Large intestine (tissue), 12 donors: ENCODE results near the gene ALKBH3. TPM values are rescaled to one million over a fixed set of nuclear protein-coding genes. Genes with fewer than 3 reads are reported as not detected.

Experiments used
- DNase-seq, 2 donors: peaks; one replicate each; pipeline versions ENCODE4 v3.0.0 to v3.0.0-alpha.2; 2013
- H3K27ac ChIP-seq: one replicate; pipeline ENCODE4 v1.5.1; 2013; ENCODE audit warnings: low read length
- H3K27me3 ChIP-seq: 2 replicates; pipeline ENCODE4 v1.6.1; 2013; ENCODE audit warnings: low read length; ENCODE audit not compliant: control insufficient read depth, insufficient read depth
- H3K36me3 ChIP-seq: 2 replicates; pipeline ENCODE4 v1.6.1; 2013; ENCODE audit warnings: low read length; ENCODE audit not compliant: control insufficient read depth, insufficient read depth
- H3K4me1 ChIP-seq: one replicate; pipeline ENCODE4 v1.6.1; 2013; ENCODE audit warnings: low read length; ENCODE audit not compliant: control insufficient read depth, insufficient read depth
- H3K4me3 ChIP-seq: one replicate; pipeline ENCODE4 v1.5.1; 2013; ENCODE audit warnings: low read length
- H3K9me3 ChIP-seq: one replicate; pipeline ENCODE4 v1.6.1; 2013; ENCODE audit warnings: mild to moderate bottlenecking, low read depth, low read length, moderate library complexity; ENCODE audit not compliant: control insufficient read depth
- WGBS: methylation state at CpG from one replicate; pipeline ENCODE4 v1.1.5; 2013; ENCODE audit warnings: low lambda C conversion rate; ENCODE audit not compliant: insufficient coverage; 5-methylcytosine and 5-hydroxymethylcytosine counted together
- long read RNA-seq, 11 donors: transcript quantifications; one replicate each; lab custom pipeline, GENCODE V29; 2026
- polyA plus RNA-seq: library from polyadenylated mRNA; unstranded; fragments of 120-200 nt; gene quantifications from one replicate; pipeline ENCODE4 v1.2.1, GENCODE V29; 2013

Gene ALKBH3
- 32.4 TPM for polyA plus RNA-seq
- long read RNA-seq, donor 1, partial matches to known transcripts = 0 of 2 reads
- long read RNA-seq, donor 1, other reads (novel, unspliced or antisense) = 0 of 2 reads
- long read RNA-seq, donor 2, transcript ALKBH3-201 (10 exons, 1,474 nt) = major isoform, 7 of 10 reads
- long read RNA-seq, donor 2, partial matches to known transcripts = 0 of 10 reads
- long read RNA-seq, donor 2, other reads (novel, unspliced or antisense) = 0 of 10 reads
- long read RNA-seq, donor 3 = 0 reads
- long read RNA-seq, donor 4, partial matches to known transcripts = 0 of 1 reads
- long read RNA-seq, donor 4, other reads (novel, unspliced or antisense) = 0 of 1 reads
- long read RNA-seq, donor 5, partial matches to known transcripts = 0 of 4 reads
- long read RNA-seq, donor 5, other reads (novel, unspliced or antisense) = 0 of 4 reads
- long read RNA-seq, donor 6, partial matches to known transcripts = 0 of 4 reads
- long read RNA-seq, donor 6, other reads (novel, unspliced or antisense) = 0 of 4 reads
- long read RNA-seq, donor 7, partial matches to known transcripts = 0 of 2 reads
- long read RNA-seq, donor 7, other reads (novel, unspliced or antisense) = 0 of 2 reads
- long read RNA-seq, donor 8, partial matches to known transcripts = 0 of 4 reads
- long read RNA-seq, donor 8, other reads (novel, unspliced or antisense) = 0 of 4 reads
- long read RNA-seq, donor 9, partial matches to known transcripts = 0 of 2 reads
- long read RNA-seq, donor 9, other reads (novel, unspliced or antisense) = 0 of 2 reads
- long read RNA-seq, donor 10, partial matches to known transcripts = 0 of 2 reads
- long read RNA-seq, donor 10, other reads (novel, unspliced or antisense) = 0 of 2 reads
- long read RNA-seq, donor 11, partial matches to known transcripts = 0 of 3 reads
- long read RNA-seq, donor 11, other reads (novel, unspliced or antisense) = 0 of 3 reads

- Histone ChIP-seq H3K9me3 (no peaks in the 10 kb centered on the region), H3K27me3 (peaks cover 12% of the 10 kb centered on the region), H3K4me1 (peaks cover 3% of the 10 kb centered on the region), H3K27ac (no peak within 1 kb of the TSS), H3K36me3 (peaks cover 21% of the 10 kb centered on the region), H3K4me3 (peak within 1 kb of the TSS; percentile 85)
- no CpG with 5 or more reads among the region's 36 CpGs for WGBS
- peak; percentile 91 to 92 for DNase-seq
Observed at GRCh38 chr11:43880640-43881159, at the start of gene ALKBH3. TSS of gene ALKBH3 (plus strand) at chr11:43880831. CDS start at chr11:43882653, 1,822 bp downstream.

DNA sequence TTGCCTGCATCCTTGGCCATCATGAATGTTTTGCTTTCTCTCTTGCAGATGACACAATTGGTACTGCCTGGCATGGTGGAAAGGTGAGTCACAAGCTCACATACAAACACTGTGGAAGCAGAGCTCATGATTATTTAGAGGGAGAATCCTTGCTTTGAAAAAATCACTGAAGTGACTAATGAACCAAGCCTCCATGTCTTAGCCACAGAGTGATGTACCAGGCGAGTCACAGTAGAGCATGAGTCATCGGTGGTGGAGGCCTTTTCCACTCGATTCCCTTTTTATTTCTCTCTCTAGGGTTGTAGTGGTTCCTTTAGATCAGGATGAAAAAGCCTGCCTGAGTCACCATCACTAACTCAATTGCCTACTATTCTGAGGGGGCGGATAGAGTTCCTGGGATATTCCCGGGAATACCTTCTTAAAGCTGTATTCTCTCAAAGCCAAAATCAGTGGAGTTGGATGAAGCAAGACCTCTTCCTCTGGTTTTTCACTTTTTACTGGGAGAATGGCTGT, 49.6 kb upstream of the ALKBH3 start:
- DNase-seq = no peak
- no peaks in the 10 kb centered on the region for H3K4me1 ChIP-seq
- WGBS = no CpG with 5 or more reads among the region's 5 CpGs
- H3K36me3 ChIP-seq = no peaks in the 10 kb centered on the region
- H3K27me3 ChIP-seq = no peaks in the 10 kb centered on the region
- no peaks in the 10 kb centered on the region for H3K9me3 ChIP-seq
- no peak overlapping the region for H3K27ac ChIP-seq
- H3K4me3 ChIP-seq = no peak overlapping the region

GRCh38 chr11:43832536-43832935, 48.1 kb upstream of the ALKBH3 start:
- WGBS = no CpG with 5 or more reads among the region's 4 CpGs
- H3K4me3 ChIP-seq = no peak overlapping the region
- H3K36me3 ChIP-seq = no peaks in the 10 kb centered on the region
- H3K27me3 ChIP-seq = no peaks in the 10 kb centered on the region
- DNase-seq = no peak
- no peak overlapping the region for H3K27ac ChIP-seq
- no peaks in the 10 kb centered on the region for H3K9me3 ChIP-seq
- no peaks in the 10 kb centered on the region for H3K4me1 ChIP-seq

DNA sequence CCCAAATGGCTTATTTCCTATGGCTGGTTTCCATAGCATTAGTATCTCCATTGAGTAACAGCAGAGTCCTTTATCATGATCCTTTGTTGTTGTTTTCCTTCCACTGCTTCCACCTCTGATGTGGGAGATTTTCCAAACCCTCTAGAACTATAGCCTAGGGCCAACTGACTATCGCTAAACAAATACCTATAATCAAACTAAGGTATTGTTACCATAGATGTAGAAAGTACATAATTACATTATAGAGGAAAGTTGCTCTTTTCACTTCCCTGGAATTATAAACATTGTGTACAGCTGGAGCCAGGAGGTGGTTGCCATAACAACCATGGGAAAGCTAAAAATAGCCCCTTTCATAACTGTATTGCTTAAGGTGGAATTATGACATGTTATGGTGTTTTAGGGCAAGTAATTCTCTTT, 47.0 kb upstream of the ALKBH3 start:
- DNase-seq = peak; percentile 24 to 37
- WGBS = no CpG with 5 or more reads among the region's 1 CpG
- H3K9me3 ChIP-seq = no peaks in the 10 kb centered on the region
- no peaks in the 10 kb centered on the region for H3K36me3 ChIP-seq
- no peaks in the 10 kb centered on the region for H3K4me1 ChIP-seq
- H3K4me3 ChIP-seq = no peak overlapping the region
- peak overlapping the region; percentile 38 for H3K27ac ChIP-seq
- no peaks in the 10 kb centered on the region for H3K27me3 ChIP-seq

DNA sequence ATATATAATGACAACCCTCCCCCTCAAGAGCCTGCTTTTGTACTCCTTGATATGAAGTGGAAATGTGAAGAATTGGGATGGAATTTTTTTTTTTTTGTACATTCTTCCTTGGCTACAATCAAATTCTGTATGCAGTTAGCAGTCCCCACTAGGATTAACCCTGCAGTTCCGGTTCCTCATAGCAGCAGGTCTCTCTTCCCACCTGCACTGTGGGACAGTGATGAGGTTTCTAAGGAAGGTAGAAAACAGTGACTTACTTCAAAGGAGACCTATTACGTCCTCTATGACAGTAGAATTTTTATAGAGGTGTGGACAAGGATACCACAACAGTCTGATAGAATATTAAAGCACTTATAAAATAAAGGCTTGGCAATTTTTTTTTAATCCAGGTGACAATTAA, 46.3 kb upstream of the ALKBH3 start:
- no CpG with 5 or more reads among the region's 2 CpGs for whole genome bisulfite sequencing
- Histone ChIP-seq H3K4me3 (no peak overlapping the region), H3K27ac (peak overlapping the region; percentile 1), H3K36me3 (no peaks in the 10 kb centered on the region), H3K9me3 (no peaks in the 10 kb centered on the region), H3K4me1 (no peaks in the 10 kb centered on the region), H3K27me3 (no peaks in the 10 kb centered on the region)
- no peak for DNase-seq

DNA sequence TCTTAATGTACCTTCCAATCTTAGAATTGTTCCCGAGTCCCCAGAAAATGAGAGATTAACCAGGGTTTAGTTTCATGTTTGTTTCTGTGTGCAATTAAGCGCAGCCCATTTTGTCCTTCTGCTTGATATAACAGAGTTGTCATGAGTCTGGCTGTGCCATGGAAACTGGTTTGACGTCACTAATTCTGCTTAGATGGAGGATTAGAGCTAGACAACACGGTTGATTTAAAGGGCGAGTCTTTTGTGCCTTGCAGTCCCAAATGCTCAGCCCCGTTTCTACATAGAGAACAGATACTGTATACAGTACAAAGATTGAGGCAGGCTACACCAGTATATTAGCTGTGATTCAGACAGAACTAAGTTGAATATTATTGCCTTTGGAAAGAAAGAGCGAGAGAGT, 45.5 kb upstream of the ALKBH3 start:
- H3K27ac ChIP-seq = peak overlapping the region; percentile 38
- H3K4me1 ChIP-seq = no peaks in the 10 kb centered on the region
- WGBS = 100% methylated on average over 1 of the region's 7 CpGs
- no peaks in the 10 kb centered on the region for H3K27me3 ChIP-seq
- H3K4me3 ChIP-seq = no peak overlapping the region
- H3K36me3 ChIP-seq = no peaks in the 10 kb centered on the region
- DNase-seq = peak; percentile 26 to 55
- H3K9me3 ChIP-seq = no peaks in the 10 kb centered on the region

DNA sequence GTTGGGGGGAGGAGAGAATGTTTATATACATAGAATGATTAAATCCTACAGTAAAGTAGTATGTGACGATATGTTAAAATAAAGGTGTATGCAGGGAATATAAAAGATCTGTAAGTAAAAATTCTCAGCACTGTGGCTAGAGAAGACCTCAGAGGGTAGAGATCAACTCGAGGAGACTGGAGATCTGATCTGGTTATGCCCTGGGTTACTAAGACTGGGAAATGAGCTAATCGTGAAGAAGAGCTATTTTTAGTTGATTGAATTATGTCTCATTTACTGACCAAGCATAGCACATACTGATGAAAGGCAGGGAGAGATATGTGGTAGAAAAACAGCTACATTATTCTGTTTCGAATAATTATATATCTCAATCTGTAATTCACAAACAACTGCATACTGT, 42.8 kb upstream of the ALKBH3 start:
- Histone ChIP-seq H3K27me3 (no peaks in the 10 kb centered on the region), H3K9me3 (no peaks in the 10 kb centered on the region), H3K36me3 (peaks cover 6% of the 10 kb centered on the region), H3K4me3 (no peak overlapping the region), H3K4me1 (no peaks in the 10 kb centered on the region), H3K27ac (no peak overlapping the region)
- 90% methylated on average over 3 of the region's 4 CpGs for WGBS
- no peak for DNase-seq

DNA sequence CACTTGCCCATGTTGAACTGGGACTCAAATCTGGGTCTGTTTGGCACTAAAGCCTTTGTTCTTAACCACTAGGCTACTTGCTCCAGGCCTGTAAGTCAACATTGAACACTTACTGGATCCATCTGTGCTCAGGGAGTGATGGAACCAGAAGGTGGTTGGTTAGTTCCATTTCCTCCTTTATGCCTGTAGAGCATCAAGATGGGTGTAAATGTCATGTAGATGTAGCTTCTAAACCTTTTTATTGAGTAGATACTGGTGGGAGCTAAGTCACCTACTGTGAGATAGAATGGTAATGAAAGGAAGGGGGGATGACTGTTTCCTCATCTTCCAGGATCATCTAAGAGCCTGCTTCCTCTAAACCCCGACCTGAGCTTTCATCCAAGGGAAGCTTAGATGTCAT, 38.6 kb upstream of the ALKBH3 start:
- no peak overlapping the region for H3K4me3 ChIP-seq
- DNase-seq = no peak
- H3K9me3 ChIP-seq = no peaks in the 10 kb centered on the region
- peaks cover 10% of the 10 kb centered on the region for H3K36me3 ChIP-seq
- H3K27ac ChIP-seq = no peak overlapping the region
- no peaks in the 10 kb centered on the region for H3K4me1 ChIP-seq
- no peaks in the 10 kb centered on the region for H3K27me3 ChIP-seq
- no CpG with 5 or more reads among the region's 1 CpG for WGBS

DNA sequence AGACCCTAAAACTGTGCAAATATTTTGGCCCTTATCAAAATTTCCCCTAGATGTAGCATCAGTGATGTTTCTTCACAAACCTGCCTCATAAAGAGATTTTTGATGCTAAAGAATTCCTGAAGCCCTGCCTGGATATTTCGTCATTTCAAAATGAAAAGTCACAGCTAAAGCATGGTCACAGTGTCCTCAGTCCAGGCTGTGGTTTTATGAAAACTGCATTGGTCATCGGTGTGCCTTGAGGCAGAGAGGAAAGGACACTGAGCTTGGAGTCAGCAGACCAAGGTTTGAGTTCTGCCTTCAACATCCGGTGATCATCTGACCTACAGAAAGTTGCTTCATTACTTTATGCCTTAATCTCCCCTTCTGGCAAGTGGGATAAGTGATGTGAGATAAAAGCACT, 34.8 kb upstream of the ALKBH3 start:
- no CpG with 5 or more reads among the region's 3 CpGs for WGBS
- Histone ChIP-seq H3K27ac (no peak overlapping the region), H3K9me3 (no peaks in the 10 kb centered on the region), H3K4me1 (no peaks in the 10 kb centered on the region), H3K4me3 (no peak overlapping the region), H3K27me3 (no peaks in the 10 kb centered on the region), H3K36me3 (peaks cover 9% of the 10 kb centered on the region)
- DNase-seq = no peak

GRCh38 chr11:43852057-43852636, 28.5 kb upstream of the ALKBH3 start:
- H3K4me3 ChIP-seq = no peak overlapping the region
- no peaks in the 10 kb centered on the region for H3K4me1 ChIP-seq
- DNase-seq = peak; percentile 28 to 43
- H3K9me3 ChIP-seq = no peaks in the 10 kb centered on the region
- no peaks in the 10 kb centered on the region for H3K27me3 ChIP-seq
- no CpG with 5 or more reads among the region's 4 CpGs for WGBS
- no peak overlapping the region for H3K27ac ChIP-seq
- H3K36me3 ChIP-seq = peaks cover 10% of the 10 kb centered on the region
